Heart right ventricle (tissue), 16 donors: Measurements from ENCODE around the gene CLIC4. TPM values are rescaled to one million over a fixed set of nuclear protein-coding genes. Genes with fewer than 3 reads are reported as not detected.
A peak's percentile ranks its signal among the peaks of the same experiment; 100 is the strongest.
"Not testable (repeated sequence)": the region's sequence is repeated elsewhere in the genome, so short reads cannot be mapped to it uniquely, and the experiment has no call there.

Source experiments
- ATAC-seq, 8 donors: fragments of 200-7000 bp; cut with Tn5 transposase; one replicate each; pipeline ENCODE4 v1.9.1; 2020; ENCODE audit warnings: mild to moderate bottlenecking in 8 of 8, moderate library complexity in 8 of 8, moderate number of reproducible peaks in 1 of 8
- DNase-seq, 2 donors: peaks; one replicate each; pipeline ENCODE4 v3.0.0-alpha.2; 2020
- H3K27ac ChIP-seq, 10 donors: fragments of 200-600 bp; sonication (generic) in 2 of 10; one replicate each; pipeline versions ENCODE4 v1.5.0 to v1.8.0; 2020 to 2022; ENCODE audit warnings: mild to moderate bottlenecking in 3 of 10
- H3K27me3 ChIP-seq, 7 donors: fragments of 200-600 bp; one replicate each; pipeline ENCODE4 v1.8.0; 2021 to 2022; ENCODE audit warnings: mild to moderate bottlenecking in 2 of 7
- H3K36me3 ChIP-seq, 9 donors: fragments of 200-600 bp; sonication (generic) in 1 of 9; one replicate each; pipeline versions ENCODE4 v1.5.0 to v1.8.0; 2020 to 2022; ENCODE audit warnings: mild to moderate bottlenecking in 2 of 9
- H3K4me1 ChIP-seq, 9 donors: fragments of 200-600 bp; sonication (generic) in 1 of 9; one replicate each; pipeline versions ENCODE4 v1.5.0 to v1.8.0; 2020 to 2022; ENCODE audit warnings: mild to moderate bottlenecking in 4 of 9
- H3K4me3 ChIP-seq, 10 donors: fragments of 200-600 bp; sonication (generic) in 2 of 10; one replicate each; pipeline versions ENCODE4 v1.5.0 to v1.8.0; 2020 to 2022; ENCODE audit warnings: mild to moderate bottlenecking in 7 of 10, moderate library complexity in 2 of 10
- H3K9me3 ChIP-seq, 11 donors: fragments of 200-600 bp in 10 of 11; sonication (generic) in 2 of 11; one replicate each; pipeline versions ENCODE4 v1.5.0 to v1.8.0; 2013 to 2022; ENCODE audit warnings: mild to moderate bottlenecking in 2 of 11, control low read depth in 1 of 11, moderate library complexity in 1 of 11
- CTCF ChIP-seq, 9 donors: fragments of 200-600 bp; sonication (generic) in 2 of 9; IDR thresholded peaks; one replicate each; pipeline versions ENCODE4 v1.5.0 to v1.8.0; 2021 to 2022; ENCODE audit warnings: antibody characterized with exemption in 9 of 9, mild to moderate bottlenecking in 5 of 9, moderate library complexity in 1 of 9
- WGBS, 2 donors: extraction: QIAGEN DNeasy Blood & Tissue Kit; methylation state at CpG; one replicate each; pipeline ENCODE4 v1.1.7; 2013; ENCODE audit warnings: inconsistent platforms in 1 of 2; 5-methylcytosine and 5-hydroxymethylcytosine counted together
- intact Hi-C, 10 donors: fragments of 100-400 bp; cut with DNase I; formaldehyde crosslinking; loops; one replicate each; pipeline versions ENCODE4 v1.11.1 to v1.14.2; 2022
- polyA plus RNA-seq, 2 donors: library from polyadenylated mRNA; stranded (reverse); fragments of 200-250 nt; gene quantifications; one replicate each; pipeline ENCODE4 v1.2.3, GENCODE V29; 2013
- total RNA-seq, 10 donors: library from RNA; stranded (reverse); fragmentation: NEBNext Ultra II Directional in 3 of 10; extraction: Animal tissue kit (Norgen Biotek cat#: 25700) in 3 of 10; gene quantifications; one replicate each; pipeline versions ENCODE4 v1.2.1 to v1.2.4, GENCODE V29; 2021 to 2023
- donor health status: Arrhythmogenic right ventricular cardiomyopathy.
- donor health status: ischemic (EF 13 %, LVEDD 7.1; RV severe dilation, severe dysfunction).
- donor health status: healthy with polysubstance abuse.
- donor health status: DM: no; HTN: yes; CAD: no.
- donor health status: DM: no; HTN: no; CAD: no.
- donor health status: ischemic (EF 25% LVEDD 6.9; RV normal size, moderate dysfunction).
- donor health status: ischemic (EF 25% LVEDD 5.7; RV mildly dilated, moderate dysfunction).
- donor health status: healthy.
- donor health status: DM: yes; HTN: yes; CAD: no.
- donor health status: Ischemic cardiomyopathy.
- donor health status: ischemic (EF 35%, LVEDD 5.7; RV mildly dilated, moderate dysfunction).
- donor health status: nonischemic (EF 11% LVEDD 7.7; RV severe dilation, severe dysfunction).
- donor health status: DM: yes; HTN: yes; CAD: no.
- donor health status: PGD.
- donor health status: ischemic (EF 29% LVEDD 5.4; RV normal size, mild dysfunction).
- donor health status: nonischemic (EF 23%, LVEDD 6.1; RV moderate dilation, normal function).

CLIC4 gene
- total and polyA plus RNA-seq, 12 donors: 90.8 to 511 (median 336) TPM

- H3K4me3 ChIP-seq: no peak overlapping the region
- intact Hi-C loops: no loop called here
- DNase-seq (no peak), ATAC-seq (no peak)
- no peaks in the 10 kb centered on the region for H3K27me3 ChIP-seq
- H3K4me1 ChIP-seq: peaks cover 0 to 75% (median 63%) of the 10 kb centered on the region in 9 donors
- H3K36me3 ChIP-seq: peaks cover 0 to 2% (median 0%) of the 10 kb centered on the region in 9 donors
- TF ChIP-seq CTCF (IDR thresholded peaks at IDR 0.05): peak in 2 of 9 donors; percentile 27 to 31
- H3K9me3 ChIP-seq: no peaks in the 10 kb centered on the region
- whole genome bisulfite sequencing, 2 donors: 93 to 94% methylated on average over 5 of the region's 5 CpGs
- peak overlapping the region in 1 of 10 donors; percentile 19 for H3K27ac ChIP-seq
These were observed 34.6 kb downstream of the CLIC4 start for GRCh38 chr1:24779689-24780464.

GRCh38 chr1:24780626-24781025 is 35.4 kb downstream of the CLIC4 start:
- Histone ChIP-seq H3K4me1 (peaks cover 0 to 75% (median 65%) of the 10 kb centered on the region in 9 donors), H3K27ac (peak overlapping the region in 1 of 10 donors; percentile 19)
- WGBS, 2 donors: 82 to 84% methylated on average over 8 of the region's 8 CpGs
- intact Hi-C loops, H3K9me3 ChIP-seq, H3K27me3 ChIP-seq, ATAC-seq, H3K4me3 ChIP-seq, H3K36me3 ChIP-seq, DNase-seq: not testable (repeated sequence)

- no peak for ATAC-seq
- no peak for TF ChIP-seq CTCF (IDR thresholded peaks at IDR 0.05)
- peaks cover 0 to 66% (median 58%) of the 10 kb centered on the region in 9 donors for H3K4me1 ChIP-seq
- H3K9me3 ChIP-seq: no peaks in the 10 kb centered on the region
- no peaks in the 10 kb centered on the region for H3K27me3 ChIP-seq
- no peaks in the 10 kb centered on the region for H3K36me3 ChIP-seq
- intact Hi-C loops: no loop called here
- no peak overlapping the region for H3K4me3 ChIP-seq
- DNase-seq: no peak
- H3K27ac ChIP-seq: no peak overlapping the region
- 97 to 98% methylated on average over 2 of the region's 2 CpGs for WGBS, 2 donors
These were observed 37.4 kb downstream of the CLIC4 start for GRCh38 chr1:24782689-24783088.

GRCh38 chr1:24783713-24784112 is 38.5 kb downstream of the CLIC4 start:
- no peak overlapping the region for H3K4me3 ChIP-seq
- ATAC-seq (no peak), DNase-seq (no peak)
- no peak for TF ChIP-seq CTCF (IDR thresholded peaks at IDR 0.05)
- intact Hi-C loops: no loop called here
- no peaks in the 10 kb centered on the region for H3K9me3 ChIP-seq
- no peaks in the 10 kb centered on the region for H3K27me3 ChIP-seq
- peaks cover 0 to 63% (median 48%) of the 10 kb centered on the region in 9 donors for H3K4me1 ChIP-seq
- H3K27ac ChIP-seq: no peak overlapping the region
- no peaks in the 10 kb centered on the region for H3K36me3 ChIP-seq
- WGBS, 2 donors: 81 to 90% methylated on average over 1 of the region's 1 CpG

- TF ChIP-seq CTCF (IDR thresholded peaks at IDR 0.05): no peak
- H3K27ac ChIP-seq: peak overlapping the region in 4 of 10 donors; percentile 0 to 47 (median 5)
- no peaks in the 10 kb centered on the region for H3K36me3 ChIP-seq
- H3K4me1 ChIP-seq: peaks cover 0 to 49% (median 35%) of the 10 kb centered on the region in 9 donors
- intact Hi-C loops: loop anchor here in 2 of 10 donors (5.0 kb wide), 2 partner anchors 39 to 41 kb away; partner anchors contain the start of gene CLIC4 (in 1 of the 2)
- no peaks in the 10 kb centered on the region for H3K27me3 ChIP-seq
- no peak overlapping the region for H3K4me3 ChIP-seq
- H3K9me3 ChIP-seq: no peaks in the 10 kb centered on the region
- DNase-seq (no peak), ATAC-seq (peak in 6 of 8 donors; percentile 48 to 66 (median 59))
These were observed 40.9 kb downstream of the CLIC4 start for GRCh38 chr1:24786191-24786590.
